ENCODE results near the gene SELPLG. TPM values are rescaled to one million over a fixed set of nuclear protein-coding genes. Genes with fewer than 3 reads are reported as not detected.

The SELPLG gene
- total and polyA plus RNA-seq, 2 of the 4 experiments (the other 2 are of a cell fraction), result 3.2 to 10.8 TPM

DNA sequence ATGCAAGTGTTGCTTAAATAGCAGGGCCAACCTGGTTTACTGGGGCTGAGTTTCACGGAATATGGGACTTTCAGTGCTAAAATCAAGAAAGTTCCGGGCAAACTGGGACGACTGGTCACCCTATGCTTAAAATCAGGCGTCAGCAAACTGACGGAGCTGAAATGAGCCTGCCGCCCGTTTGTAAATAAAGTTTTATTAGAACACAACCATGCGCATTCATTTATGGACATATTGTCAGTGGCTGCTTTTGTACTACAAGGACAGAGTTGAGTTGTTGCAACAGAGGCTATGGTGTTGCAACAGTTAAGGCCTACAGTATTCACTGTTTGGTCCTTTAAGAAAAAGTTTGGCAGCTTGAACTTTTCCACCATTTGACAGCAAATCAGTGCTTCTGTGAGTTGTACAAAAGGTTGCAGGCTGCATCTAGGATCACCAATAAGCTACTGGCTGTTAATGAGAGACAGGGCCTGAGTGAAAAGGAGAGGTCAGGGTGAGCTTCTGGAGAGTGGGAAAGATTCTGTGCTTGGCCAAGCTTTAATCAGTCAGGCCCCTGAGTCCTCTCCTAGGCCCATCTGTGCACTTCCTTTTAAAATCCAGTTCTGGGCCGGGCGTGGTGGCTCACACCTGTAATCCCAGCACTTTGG is 13.3 kb downstream of the SELPLG start:
- Histone ChIP-seq H3K79me1 (ENCODE audit: low read depth in 1 of 2, low read length in 2 of 2) (no peaks in the 10 kb centered on the region), H3K14ac (replicated peaks; ENCODE audit: low read depth, low read length) (no peak overlapping the region), H4K91ac (ENCODE audit: insufficient read depth, low read depth, low read length) (no peak overlapping the region; the same call in 1 of the 2 replicates), H3K4ac (ENCODE audit: low read depth, low read length) (peak overlapping the region; percentile 35; the same call in 1 of the 2 replicates), H3K27ac (ENCODE audit: insufficient read depth, low read length) (peak overlapping the region; percentile 62; the same call in 1 of the 2 replicates), H3K23ac (ENCODE audit: low read depth, low read length) (no peak overlapping the region), H3K4me1 (ENCODE audit: control insufficient read depth, insufficient read depth, low read length) (peaks cover 3% of the 10 kb centered on the region; the same call in 1 of the 2 replicates), H2BK120ac (ENCODE audit: low read depth, low read length) (peak overlapping the region; percentile 32; the same call in 1 of the 2 replicates), H3K56ac (ENCODE audit: extremely low read depth, insufficient read depth, low read length) (no peak overlapping the region), H2AK5ac (ENCODE audit: low read depth, low read length) (peak overlapping the region; percentile 63; the same call in 1 of the 2 replicates), H2BK15ac (ENCODE audit: low read depth, low read length) (no peak overlapping the region; the same call in 2 of the 3 replicates), H3K27me3 (ENCODE audit: control insufficient read depth, insufficient read depth, low read length) (no peaks in the 10 kb centered on the region), H4K8ac (ENCODE audit: low read depth in 2 of 2, low read length in 2 of 2) (peak overlapping the region in 1 of 2 experiments; percentile 70; a peak in 1 of 4 replicates), H3K9me3 (ENCODE audit: control insufficient read depth, insufficient read depth, low read length) (peaks cover 3% of the 10 kb centered on the region; the same call in 1 of the 2 replicates), H4K20me1 (ENCODE audit: insufficient read depth, low read length) (no peaks in the 10 kb centered on the region), H2AFZ (replicated peaks; ENCODE audit: low read length, poor library complexity) (no peak overlapping the region), H3K9me1 (ENCODE audit: insufficient read depth, low read length) (peaks cover 9% of the 10 kb centered on the region), H3K18ac (ENCODE audit: low read depth, low read length) (peak overlapping the region; percentile 69), H4K5ac (ENCODE audit: low read depth, low read length) (peak overlapping the region; percentile 64; the same call in 1 of the 2 replicates), H2BK20ac (ENCODE audit: low read depth, low read length) (no peak overlapping the region), H2BK5ac (ENCODE audit: low read depth, low read length, poor library complexity, severe bottlenecking) (no peak overlapping the region), H3K9ac (ENCODE audit: low read depth, low read length) (no peak overlapping the region), H3K36me3 (ENCODE audit: control insufficient read depth, insufficient read depth, low read length) (no peaks in the 10 kb centered on the region), H2AK9ac (replicated peaks; ENCODE audit: low read depth, low read length, poor library complexity) (no peak overlapping the region), H3K4me3 (ENCODE audit: insufficient read depth, low read depth, low read length) (no peak overlapping the region), H3K4me2 (ENCODE audit: low read depth, low read length) (no peak overlapping the region)
- DNase-seq (peak; percentile 63), ATAC-seq (ENCODE audit: low read depth) (peak; percentile 21; the same call in 1 of the 2 replicates)
- ChIA-PET CTCF (interaction anchor here (1.6 kb wide), 1 partner anchor 184 kb away, joined by 3 read pairs; no protein-coding TSS in a partner anchor), POLR2A (ENCODE audit: unreplicated experiment) (no interaction called here)
- in situ Hi-C loops (cut with MboI; ENCODE audit: low sequenced_read_pairs), result no loop called here
- WGBS, 2 experiments (ENCODE audit: extremely low coverage in 2 of 2, insufficient read length in 1 of 2), result 88% methylated on average over 5 of the region's 10 CpGs; no CpG with 5 or more reads in 1 of the 2 experiments
- dilution Hi-C loops (cut with HindIII; ENCODE audit: low sequenced_read_pairs, unreplicated experiment), result no loop called here
- intact Hi-C loops (cut with micrococcal nuclease), result no loop called here
- TF ChIP-seq CEBPB (IDR thresholded peaks at IDR 0.05; ENCODE audit: low read depth, low read length), result peak; percentile 89
- TF ChIP-seq SMC3 (IDR thresholded peaks at IDR 0.05; ENCODE audit: low read depth, low read length), result no peak
- no peak for TF ChIP-seq RAD21 (IDR thresholded peaks at IDR 0.05; ENCODE audit: low read length)
- no TSS peak for BruUV-seq (replicated peaks)

Measured in IMR-90 (cell line).